ENCODE measurements around the gene SMIM1.

Gene SMIM1

DNA sequence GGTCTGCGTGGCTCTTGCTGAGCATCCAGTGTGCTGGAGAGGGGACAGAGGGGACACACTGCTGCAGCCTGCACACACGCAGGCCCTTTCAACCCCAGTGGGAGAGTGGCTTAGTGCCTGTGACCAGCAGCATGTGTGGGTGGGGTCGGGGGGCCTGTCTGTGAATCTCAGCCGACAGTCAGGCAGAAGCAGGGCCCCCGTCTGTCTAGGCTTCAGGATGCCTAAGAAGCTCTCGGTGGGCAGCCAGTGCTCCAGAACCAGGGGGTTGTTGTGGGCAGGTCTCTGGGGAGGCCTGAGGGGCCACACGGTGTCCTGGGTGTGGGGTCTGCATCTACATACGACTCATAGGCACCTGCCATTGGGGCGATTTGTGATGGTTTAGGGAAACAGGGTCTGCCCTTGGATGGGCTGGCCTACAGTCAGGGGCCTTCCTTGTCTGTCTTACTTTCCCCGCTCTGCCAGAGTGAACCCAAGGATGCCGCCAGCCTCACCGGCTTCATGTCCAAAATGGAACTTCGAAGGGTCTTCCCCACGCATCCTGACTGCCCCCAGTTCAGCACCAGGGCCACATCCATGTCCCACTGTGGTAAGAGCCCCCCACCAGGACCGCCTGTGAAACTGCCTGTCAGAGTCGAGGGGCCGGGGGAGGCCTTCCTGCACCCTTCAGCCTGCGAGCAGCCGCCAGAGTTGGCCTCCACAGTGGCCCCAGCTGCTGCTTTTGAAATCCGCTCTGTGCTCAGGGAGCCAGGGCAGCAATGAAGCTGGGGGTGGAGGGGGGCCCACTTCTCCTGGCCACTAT is 18.7 kb upstream of the SMIM1 start:
- DNase-seq (ENCODE audit: extremely low spot score): no peak
- TF ChIP-seq, protein P1, sequence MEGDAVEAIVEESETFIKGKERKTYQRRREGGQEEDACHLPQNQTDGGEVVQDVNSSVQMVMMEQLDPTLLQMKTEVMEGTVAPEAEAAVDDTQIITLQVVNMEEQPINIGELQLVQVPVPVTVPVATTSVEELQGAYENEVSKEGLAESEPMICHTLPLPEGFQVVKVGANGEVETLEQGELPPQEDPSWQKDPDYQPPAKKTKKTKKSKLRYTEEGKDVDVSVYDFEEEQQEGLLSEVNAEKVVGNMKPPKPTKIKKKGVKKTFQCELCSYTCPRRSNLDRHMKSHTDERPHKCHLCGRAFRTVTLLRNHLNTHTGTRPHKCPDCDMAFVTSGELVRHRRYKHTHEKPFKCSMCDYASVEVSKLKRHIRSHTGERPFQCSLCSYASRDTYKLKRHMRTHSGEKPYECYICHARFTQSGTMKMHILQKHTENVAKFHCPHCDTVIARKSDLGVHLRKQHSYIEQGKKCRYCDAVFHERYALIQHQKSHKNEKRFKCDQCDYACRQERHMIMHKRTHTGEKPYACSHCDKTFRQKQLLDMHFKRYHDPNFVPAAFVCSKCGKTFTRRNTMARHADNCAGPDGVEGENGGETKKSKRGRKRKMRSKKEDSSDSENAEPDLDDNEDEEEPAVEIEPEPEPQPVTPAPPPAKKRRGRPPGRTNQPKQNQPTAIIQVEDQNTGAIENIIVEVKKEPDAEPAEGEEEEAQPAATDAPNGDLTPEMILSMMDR (IDR thresholded peaks at IDR 0.05; ENCODE audit: control extremely low read depth, extremely low read depth, low read depth, missing control alignments): no peak
- ChIA-PET CTCF (interaction anchor here (1.2 kb wide), 1 partner anchor 29 kb away, joined by 5 read pairs; no protein-coding TSS in a partner anchor), POLR2A (no interaction called here)

DNA sequence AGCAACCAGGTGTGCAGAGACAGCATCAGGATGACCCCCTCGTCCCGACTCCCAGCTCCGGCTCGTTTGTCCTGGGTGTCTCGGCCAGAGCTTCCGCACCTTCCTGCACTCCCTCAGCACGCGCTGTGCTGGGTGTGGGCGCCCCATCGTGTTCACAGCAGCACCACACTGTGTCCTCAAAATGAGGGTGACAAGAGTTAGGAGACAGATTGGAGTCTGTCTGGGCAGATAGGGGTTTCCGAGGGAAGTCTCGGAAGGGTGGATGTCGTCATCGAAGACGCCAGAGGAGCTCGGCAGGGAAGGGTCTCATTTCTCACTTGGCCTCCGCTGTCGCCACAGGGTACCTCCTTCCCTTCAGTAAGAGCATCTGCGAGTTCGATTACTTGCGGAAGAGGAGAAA is 16.2 kb upstream of the SMIM1 start:
- ChIA-PET CTCF (no interaction called here), POLR2A (no interaction called here)
- TF ChIP-seq, protein P1 (IDR thresholded peaks at IDR 0.05; ENCODE audit: control extremely low read depth, extremely low read depth, low read depth, missing control alignments): no peak
- DNase-seq (ENCODE audit: extremely low spot score): no peak

DNA sequence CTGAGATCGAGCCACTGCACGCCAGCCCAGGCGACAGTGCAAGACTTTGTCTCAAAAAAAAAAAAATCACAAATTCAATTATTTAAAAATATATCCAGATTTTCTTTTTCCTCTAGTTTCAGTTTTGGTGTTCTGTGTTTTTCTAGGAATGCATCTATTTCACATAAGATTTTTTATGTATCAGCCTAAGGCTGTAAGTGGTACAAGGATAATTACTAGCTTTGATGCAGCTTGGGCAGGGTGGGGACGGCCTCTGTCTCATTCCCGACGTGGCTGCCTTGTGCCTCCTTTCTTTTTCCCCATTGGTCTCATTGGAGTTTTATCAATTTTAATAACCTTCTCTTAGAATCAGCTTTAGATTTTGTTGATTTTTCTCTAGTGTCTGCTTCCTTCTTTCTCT is 13.4 kb upstream of the SMIM1 start:
- POLR2A ChIA-PET: no interaction called here

DNA sequence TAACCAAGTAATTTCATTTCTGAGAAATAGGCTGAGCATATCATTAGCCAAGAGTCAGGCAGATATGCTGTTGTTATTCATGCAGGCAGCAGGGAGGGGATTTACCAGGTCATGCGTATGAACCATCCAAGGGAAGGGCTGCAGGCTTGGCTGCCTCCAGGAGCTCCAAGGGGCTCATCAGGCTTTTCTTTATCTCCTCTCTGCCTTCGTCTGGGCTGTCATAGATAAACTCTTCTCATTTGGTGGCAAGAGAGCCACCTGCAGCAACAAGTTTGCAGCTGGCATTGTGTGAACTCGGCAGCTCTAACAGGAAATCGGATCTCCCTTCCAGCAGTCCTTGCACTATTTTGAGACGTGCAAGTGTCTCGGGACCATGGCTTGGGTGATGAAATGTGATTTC is 12.8 kb upstream of the SMIM1 start:
- DNase-seq (ENCODE audit: extremely low spot score): no peak
- TF ChIP-seq, protein P1 (IDR thresholded peaks at IDR 0.05; ENCODE audit: control extremely low read depth, extremely low read depth, low read depth, missing control alignments): no peak
- POLR2A ChIA-PET: no interaction called here
- CTCF ChIA-PET: interaction anchor here (1.1 to 2.1 kb wide), 4 partner anchors 9 to 42 kb away, joined by 3 to 7 read pairs (median 3); no protein-coding TSS in a partner anchor

More for the DNA sequence above, 13.4 kb upstream of the SMIM1 start:
- TF ChIP-seq, protein P1 (IDR thresholded peaks at IDR 0.05; ENCODE audit: control extremely low read depth, extremely low read depth, low read depth, missing control alignments): no peak
- CTCF ChIA-PET: interaction anchor here (1.1 to 1.7 kb wide), 4 partner anchors 8 to 42 kb away, joined by 3 to 4 read pairs (median 4); no protein-coding TSS in a partner anchor
- DNase-seq (ENCODE audit: extremely low spot score): no peak

DNA sequence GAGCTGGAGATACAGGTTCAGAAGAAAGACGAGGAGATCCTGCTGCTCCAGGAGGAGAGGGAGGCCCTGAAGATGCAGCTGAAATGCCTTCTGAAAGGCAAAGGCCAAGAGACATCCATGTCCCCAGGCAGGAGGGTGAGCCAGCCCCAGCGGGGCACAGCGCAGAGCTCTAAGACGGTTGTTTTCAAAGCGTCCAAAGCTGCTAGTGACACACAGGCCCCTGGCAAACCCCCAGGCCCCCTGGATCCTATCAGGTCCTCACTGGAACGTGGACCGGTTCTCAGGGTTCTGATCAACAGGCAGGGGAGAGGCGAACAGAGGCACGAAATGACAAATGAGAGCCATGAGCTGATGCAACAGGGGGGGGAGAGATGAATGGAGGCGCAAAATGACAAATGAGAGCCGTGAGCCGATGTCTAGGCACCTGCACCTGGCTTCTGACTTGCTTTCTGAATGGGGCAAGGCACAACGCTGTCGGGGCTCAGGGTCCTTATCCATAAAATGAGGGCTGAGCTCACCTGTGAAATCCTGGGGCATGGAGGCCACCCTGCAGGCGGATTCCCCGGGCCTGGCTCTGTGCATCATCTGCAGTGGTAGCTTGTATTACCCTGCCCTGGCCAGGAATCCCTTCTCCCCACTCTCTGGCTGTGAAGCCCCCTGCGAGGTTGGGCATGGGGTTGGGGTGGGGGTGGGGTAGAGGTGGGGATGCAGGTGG is 11.1 kb upstream of the SMIM1 start:
- TF ChIP-seq, protein P1 (IDR thresholded peaks at IDR 0.05; ENCODE audit: control extremely low read depth, extremely low read depth, low read depth, missing control alignments): no peak
- POLR2A ChIA-PET: no interaction called here
- DNase-seq (ENCODE audit: extremely low spot score): no peak
- CTCF ChIA-PET: interaction anchor here (1.1 to 2.1 kb wide), 4 partner anchors 8 to 40 kb away, joined by 3 to 7 read pairs (median 4); no protein-coding TSS in a partner anchor

DNA sequence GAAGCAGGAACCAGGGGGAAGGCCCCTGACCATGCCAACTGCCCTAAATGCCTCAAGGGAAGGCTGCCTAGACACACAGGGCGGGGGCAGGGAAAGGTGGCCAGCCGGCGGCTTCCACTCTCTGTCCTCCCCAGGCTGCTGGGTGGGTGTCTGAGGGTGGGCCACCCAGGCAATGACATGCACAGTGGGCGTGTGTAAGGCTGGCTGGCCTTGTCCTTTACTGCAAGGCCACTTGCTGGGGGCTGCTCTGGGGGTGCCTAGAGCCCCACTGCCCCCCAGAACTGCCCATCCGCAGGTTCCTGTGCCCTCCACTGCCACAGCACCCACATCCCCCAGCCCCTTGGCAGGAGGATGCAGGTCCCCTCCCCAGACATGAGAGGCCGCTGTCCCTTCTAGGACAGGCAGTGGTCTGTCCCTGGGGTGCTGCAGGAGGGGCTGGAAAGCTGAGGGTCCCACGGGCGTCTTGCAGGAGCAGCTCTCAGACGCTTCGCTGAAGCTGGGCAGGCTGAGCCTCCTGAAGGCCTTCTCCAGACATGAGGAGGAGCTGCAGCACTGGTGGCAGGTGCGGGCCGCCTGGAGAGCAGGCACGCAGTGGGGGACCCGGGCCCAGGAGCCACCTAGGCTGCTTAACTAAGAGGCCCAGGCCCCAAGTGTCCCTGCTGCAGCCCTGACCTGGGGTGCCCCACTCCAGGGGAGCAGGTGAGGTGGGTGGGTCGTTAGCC is 10.2 kb upstream of the SMIM1 start:
- POLR2A ChIA-PET: no interaction called here
- TF ChIP-seq, protein P1 (IDR thresholded peaks at IDR 0.05; ENCODE audit: control extremely low read depth, extremely low read depth, low read depth, missing control alignments): no peak
- DNase-seq (ENCODE audit: extremely low spot score): no peak
- CTCF ChIA-PET: interaction anchor here (1.1 kb wide), 1 partner anchor 13 kb away, joined by 4 read pairs; no protein-coding TSS in a partner anchor

Measured in GM10248 (cell line).